Liver (tissue), 9 donors: Measurements from ENCODE around the gene IL1RL1. TPM values are rescaled to one million over a fixed set of nuclear protein-coding genes. Genes with fewer than 3 reads are reported as not detected.

Experiments used
- DNase-seq: peaks from one replicate; pipeline ENCODE4 v3.0.0-alpha.2; 2017; ENCODE audit warnings: low spot score
- H3K27ac ChIP-seq, 2 donors: one replicate each; pipeline ENCODE4 v1.7.0; 2013; ENCODE audit warnings: inconsistent platforms in 2 of 2, low read length in 2 of 2, control low read depth in 1 of 2, low read depth in 1 of 2, mild to moderate bottlenecking in 1 of 2
- H3K27me3 ChIP-seq, 4 donors: one replicate each; pipeline versions ENCODE4 v1.6.1 to v1.7.0; 2013; ENCODE audit warnings: low read length in 3 of 4, inconsistent platforms in 1 of 4, mild to moderate bottlenecking in 1 of 4, moderate library complexity in 1 of 4; ENCODE audit not compliant: control insufficient read depth in 4 of 4, insufficient read depth in 4 of 4
- H3K36me3 ChIP-seq, 4 donors: one replicate each; pipeline versions ENCODE4 v1.6.1 to v1.7.0; 2013; ENCODE audit warnings: low read length in 3 of 4, mild to moderate bottlenecking in 3 of 4, low read depth in 1 of 4, moderate library complexity in 1 of 4; ENCODE audit not compliant: control insufficient read depth in 4 of 4, insufficient read depth in 3 of 4
- H3K4me1 ChIP-seq, 4 donors: one replicate each; pipeline versions ENCODE4 v1.6.1 to v1.7.0; 2013; ENCODE audit warnings: low read length in 3 of 4, mild to moderate bottlenecking in 3 of 4, moderate library complexity in 1 of 4; ENCODE audit not compliant: control insufficient read depth in 4 of 4, insufficient read depth in 4 of 4
- H3K4me3 ChIP-seq, 3 donors: one replicate each; pipeline versions ENCODE4 v1.6.1 to v1.7.0; 2013; ENCODE audit warnings: low read length in 3 of 3, control low read depth in 1 of 3, low read depth in 1 of 3, mild to moderate bottlenecking in 1 of 3
- H3K9ac ChIP-seq, 2 donors: one replicate each; pipeline ENCODE4 v1.7.0; 2013; ENCODE audit warnings: low read length in 2 of 2, mild to moderate bottlenecking in 2 of 2, moderate library complexity in 2 of 2, control low read depth in 1 of 2, low read depth in 1 of 2
- H3K9me3 ChIP-seq, 4 donors: one replicate each; pipeline versions ENCODE4 v1.6.1 to v1.7.0; 2013; ENCODE audit warnings: low read length in 3 of 4; ENCODE audit not compliant: control insufficient read depth in 4 of 4
- EGR1 ChIP-seq, 2 donors: IDR thresholded peaks; 2 replicates each; pipeline ENCODE4 v1.6.1; 2016 to 2018; ENCODE audit warnings: antibody characterized with exemption in 2 of 2, low read depth in 2 of 2
- FOXA1 ChIP-seq: IDR thresholded peaks from 2 replicates; pipeline ENCODE4 v1.6.1; 2016; ENCODE audit warnings: antibody characterized with exemption
- FOXA2 ChIP-seq: IDR thresholded peaks from 2 replicates; pipeline ENCODE4 v1.6.1; 2016; ENCODE audit warnings: antibody characterized with exemption
- GABPA ChIP-seq, 2 donors: IDR thresholded peaks in 1 of 2; conservative IDR thresholded peaks in 1 of 2; 2 replicates each; pipeline ENCODE4 v1.6.1; 2016; ENCODE audit warnings: antibody characterized with exemption in 2 of 2, mild to moderate bottlenecking in 1 of 2, moderate library complexity in 1 of 2
- HNF4A ChIP-seq, 2 donors: conservative IDR thresholded peaks; 2 replicates each; pipeline ENCODE4 v1.6.1; 2016; ENCODE audit warnings: antibody characterized with exemption in 2 of 2, mild to moderate bottlenecking in 2 of 2
- HNF4G ChIP-seq: IDR thresholded peaks from 2 replicates; pipeline ENCODE4 v1.6.1; 2016; ENCODE audit warnings: antibody characterized with exemption
- JUND ChIP-seq, 2 donors: IDR thresholded peaks; 2 replicates each; pipeline ENCODE4 v1.6.1; 2016; ENCODE audit warnings: antibody characterized with exemption in 2 of 2
- NR2F2 ChIP-seq: IDR thresholded peaks from 2 replicates; pipeline ENCODE4 v1.6.1; 2016; ENCODE audit warnings: antibody characterized with exemption
- RXRA ChIP-seq, 2 donors: IDR thresholded peaks; 2 replicates each; pipeline ENCODE4 v1.6.1; 2017 to 2018; ENCODE audit warnings: antibody characterized with exemption in 2 of 2, mild to moderate bottlenecking in 1 of 2
- SP1 ChIP-seq: IDR thresholded peaks from 2 replicates; pipeline ENCODE4 v1.6.1; 2018; ENCODE audit warnings: antibody characterized with exemption, mild to moderate bottlenecking
- TAF1 ChIP-seq: conservative IDR thresholded peaks from 2 replicates; pipeline ENCODE4 v1.6.1; 2016; ENCODE audit warnings: antibody characterized with exemption, mild to moderate bottlenecking
- YY1 ChIP-seq: IDR thresholded peaks from 2 replicates; pipeline ENCODE4 v1.6.1; 2016; ENCODE audit warnings: antibody characterized with exemption, mild to moderate bottlenecking
- WGBS: extraction: QIAGEN DNeasy Blood & Tissue Kit; methylation state at CpG from one replicate; pipeline ENCODE4 v1.1.7; 2013; 5-methylcytosine and 5-hydroxymethylcytosine counted together
- polyA plus RNA-seq, 2 donors: library from polyadenylated mRNA; stranded (reverse) in 1 of 2; unstranded in 1 of 2; fragments of 200-250 nt in 1 of 2; fragments of >200 nt in 1 of 2; fragmentation: Nextera tagmentation in 1 of 2; extraction: Ambion mirVana in 1 of 2; gene quantifications; one replicate each; pipeline versions ENCODE4 v1.2.1 to v1.2.3, GENCODE V29; 2013 to 2015
- total RNA-seq, 2 donors: library from RNA; depleted of rRNA; stranded (reverse); fragments of >200 nt; gene quantifications; one replicate each; pipeline ENCODE4 v1.2.3, GENCODE V29; 2014
- TF ChIP-seq, protein P1 (sequence below): fragments of 150-350 bp; IDR thresholded peaks from 2 replicates; pipeline ENCODE4 v1.5.1; 2017; ENCODE audit warnings: improper control_type of control experiment, low read depth, low read length; ENCODE audit not compliant: missing input control
- TF ChIP-seq, protein P2 (sequence below): IDR thresholded peaks from 2 replicates; pipeline ENCODE4 v1.6.1; 2016; ENCODE audit warnings: antibody characterized with exemption
- TF ChIP-seq, protein P3 (sequence below): IDR thresholded peaks from 2 replicates; pipeline ENCODE4 v1.6.1; 2016; ENCODE audit warnings: antibody characterized with exemption, mild to moderate bottlenecking
- TF ChIP-seq, protein P4 (sequence below): IDR thresholded peaks from 2 replicates; pipeline ENCODE4 v1.6.1; 2016; ENCODE audit warnings: antibody characterized with exemption
- donor health status: healthy.
- donor health status: healthy.
- donor health status: healthy.
- donor health status: healthy.
- donor health status: healthy.

IL1RL1 gene
- total and polyA plus RNA-seq, 4 donors: 0.75 to 6.2 (median 3.2) TPM

DNA sequence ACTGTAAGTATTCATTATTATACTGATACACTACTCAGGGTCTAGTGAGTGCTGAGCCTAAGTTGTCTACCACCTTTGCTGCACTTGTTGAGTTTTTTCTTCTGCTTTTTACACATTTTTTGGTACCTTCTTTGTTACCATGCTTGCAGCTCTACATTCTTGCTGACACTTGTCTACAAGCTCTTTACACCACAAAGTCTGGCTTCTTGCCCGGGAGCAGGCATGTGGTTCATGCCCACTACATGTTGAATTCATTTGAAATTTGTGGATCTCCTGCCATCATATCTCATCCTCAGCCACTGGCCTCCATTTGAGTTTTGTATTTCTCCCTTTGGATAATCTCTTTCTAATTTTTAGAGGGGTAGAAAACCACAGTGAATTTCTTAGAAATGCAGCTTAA, 74.2 kb downstream of the IL1RL1 start:
- H3K9ac ChIP-seq: no peak overlapping the region
- WGBS: 51% methylated on average over 1 of the region's 1 CpG

DNA sequence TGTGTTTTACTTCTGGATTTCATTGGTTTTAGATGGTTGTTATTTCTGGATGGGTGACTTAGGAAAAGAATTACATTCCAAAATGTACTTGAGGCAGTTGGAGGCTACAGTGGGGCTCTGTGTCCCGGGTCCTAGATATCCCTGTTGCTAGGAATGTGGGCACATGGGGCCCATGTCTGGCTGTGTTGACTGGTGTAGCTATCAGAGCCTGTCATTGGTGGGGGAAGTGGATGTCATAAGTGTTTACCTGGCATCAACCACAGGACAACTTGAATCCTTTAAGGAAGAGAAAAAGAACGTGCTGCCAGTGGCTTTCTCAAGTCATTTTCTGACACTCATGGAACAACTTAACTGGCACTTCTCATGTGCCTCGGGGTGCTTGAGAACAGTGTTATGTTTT, 74.6 kb downstream of the IL1RL1 start:
- DNase-seq: no peak
- H3K36me3 ChIP-seq: peaks cover 1 to 18% (median 7%) of the 10 kb centered on the region in 4 donors
- peaks cover 0 to 12% (median 2%) of the 10 kb centered on the region in 4 donors for H3K9me3 ChIP-seq
- H3K4me1 ChIP-seq: no peaks in the 10 kb centered on the region
- 96% methylated on average over 3 of the region's 3 CpGs for WGBS
- no peak overlapping the region for H3K4me3 ChIP-seq
- no peak overlapping the region for H3K9ac ChIP-seq
- H3K27me3 ChIP-seq: no peaks in the 10 kb centered on the region
- no peak overlapping the region for H3K27ac ChIP-seq
- TF ChIP-seq RXRA (IDR thresholded peaks at IDR 0.05) (no peak), HNF4G (no peak), YY1 (no peak), NR2F2 (no peak), GABPA (IDR thresholded peaks at IDR 0.05 in 1 of 2, conservative IDR thresholded peaks at IDR 0.05 in 1 of 2) (no peak), SP1 (no peak), TAF1 (no peak)
- TF ChIP-seq, protein P1, sequence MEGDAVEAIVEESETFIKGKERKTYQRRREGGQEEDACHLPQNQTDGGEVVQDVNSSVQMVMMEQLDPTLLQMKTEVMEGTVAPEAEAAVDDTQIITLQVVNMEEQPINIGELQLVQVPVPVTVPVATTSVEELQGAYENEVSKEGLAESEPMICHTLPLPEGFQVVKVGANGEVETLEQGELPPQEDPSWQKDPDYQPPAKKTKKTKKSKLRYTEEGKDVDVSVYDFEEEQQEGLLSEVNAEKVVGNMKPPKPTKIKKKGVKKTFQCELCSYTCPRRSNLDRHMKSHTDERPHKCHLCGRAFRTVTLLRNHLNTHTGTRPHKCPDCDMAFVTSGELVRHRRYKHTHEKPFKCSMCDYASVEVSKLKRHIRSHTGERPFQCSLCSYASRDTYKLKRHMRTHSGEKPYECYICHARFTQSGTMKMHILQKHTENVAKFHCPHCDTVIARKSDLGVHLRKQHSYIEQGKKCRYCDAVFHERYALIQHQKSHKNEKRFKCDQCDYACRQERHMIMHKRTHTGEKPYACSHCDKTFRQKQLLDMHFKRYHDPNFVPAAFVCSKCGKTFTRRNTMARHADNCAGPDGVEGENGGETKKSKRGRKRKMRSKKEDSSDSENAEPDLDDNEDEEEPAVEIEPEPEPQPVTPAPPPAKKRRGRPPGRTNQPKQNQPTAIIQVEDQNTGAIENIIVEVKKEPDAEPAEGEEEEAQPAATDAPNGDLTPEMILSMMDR: no peak
- TF ChIP-seq, protein P2, sequence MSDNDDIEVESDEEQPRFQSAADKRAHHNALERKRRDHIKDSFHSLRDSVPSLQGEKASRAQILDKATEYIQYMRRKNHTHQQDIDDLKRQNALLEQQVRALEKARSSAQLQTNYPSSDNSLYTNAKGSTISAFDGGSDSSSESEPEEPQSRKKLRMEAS: no peak
- TF ChIP-seq, protein P3, sequence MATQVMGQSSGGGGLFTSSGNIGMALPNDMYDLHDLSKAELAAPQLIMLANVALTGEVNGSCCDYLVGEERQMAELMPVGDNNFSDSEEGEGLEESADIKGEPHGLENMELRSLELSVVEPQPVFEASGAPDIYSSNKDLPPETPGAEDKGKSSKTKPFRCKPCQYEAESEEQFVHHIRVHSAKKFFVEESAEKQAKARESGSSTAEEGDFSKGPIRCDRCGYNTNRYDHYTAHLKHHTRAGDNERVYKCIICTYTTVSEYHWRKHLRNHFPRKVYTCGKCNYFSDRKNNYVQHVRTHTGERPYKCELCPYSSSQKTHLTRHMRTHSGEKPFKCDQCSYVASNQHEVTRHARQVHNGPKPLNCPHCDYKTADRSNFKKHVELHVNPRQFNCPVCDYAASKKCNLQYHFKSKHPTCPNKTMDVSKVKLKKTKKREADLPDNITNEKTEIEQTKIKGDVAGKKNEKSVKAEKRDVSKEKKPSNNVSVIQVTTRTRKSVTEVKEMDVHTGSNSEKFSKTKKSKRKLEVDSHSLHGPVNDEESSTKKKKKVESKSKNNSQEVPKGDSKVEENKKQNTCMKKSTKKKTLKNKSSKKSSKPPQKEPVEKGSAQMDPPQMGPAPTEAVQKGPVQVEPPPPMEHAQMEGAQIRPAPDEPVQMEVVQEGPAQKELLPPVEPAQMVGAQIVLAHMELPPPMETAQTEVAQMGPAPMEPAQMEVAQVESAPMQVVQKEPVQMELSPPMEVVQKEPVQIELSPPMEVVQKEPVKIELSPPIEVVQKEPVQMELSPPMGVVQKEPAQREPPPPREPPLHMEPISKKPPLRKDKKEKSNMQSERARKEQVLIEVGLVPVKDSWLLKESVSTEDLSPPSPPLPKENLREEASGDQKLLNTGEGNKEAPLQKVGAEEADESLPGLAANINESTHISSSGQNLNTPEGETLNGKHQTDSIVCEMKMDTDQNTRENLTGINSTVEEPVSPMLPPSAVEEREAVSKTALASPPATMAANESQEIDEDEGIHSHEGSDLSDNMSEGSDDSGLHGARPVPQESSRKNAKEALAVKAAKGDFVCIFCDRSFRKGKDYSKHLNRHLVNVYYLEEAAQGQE: no peak
- TF ChIP-seq, protein P4, sequence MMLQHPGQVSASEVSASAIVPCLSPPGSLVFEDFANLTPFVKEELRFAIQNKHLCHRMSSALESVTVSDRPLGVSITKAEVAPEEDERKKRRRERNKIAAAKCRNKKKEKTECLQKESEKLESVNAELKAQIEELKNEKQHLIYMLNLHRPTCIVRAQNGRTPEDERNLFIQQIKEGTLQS: no peak

More for the DNA sequence above, 74.2 kb downstream of the IL1RL1 start:
- H3K9me3 ChIP-seq: peaks cover 0 to 12% (median 2%) of the 10 kb centered on the region in 4 donors
- no peaks in the 10 kb centered on the region for H3K4me1 ChIP-seq
- DNase-seq: no peak
- H3K27ac ChIP-seq: no peak overlapping the region
- H3K36me3 ChIP-seq: peaks cover 1 to 18% (median 7%) of the 10 kb centered on the region in 4 donors
- no peak overlapping the region for H3K4me3 ChIP-seq
- no peaks in the 10 kb centered on the region for H3K27me3 ChIP-seq
- TF ChIP-seq, protein P4: no peak
- TF ChIP-seq FOXA1 (no peak), TAF1 (no peak), YY1 (no peak), FOXA2 (no peak), HNF4A (conservative IDR thresholded peaks at IDR 0.05) (no peak), HNF4G (no peak), NR2F2 (no peak), SP1 (no peak), EGR1 (IDR thresholded peaks at IDR 0.05; ENCODE audit: low read depth in 2 of 2) (no peak), JUND (IDR thresholded peaks at IDR 0.05) (no peak), RXRA (IDR thresholded peaks at IDR 0.05) (no peak)
- TF ChIP-seq, protein P3: no peak
- TF ChIP-seq, protein P2: no peak
- TF ChIP-seq, protein P1: no peak
